GM18870 (cell line): ENCODE results near the gene CCDC177.
A peak's percentile ranks its signal among the peaks of the same experiment; 100 is the strongest.

ENCODE experiments used
- ATAC-seq: cut with Tn5 transposase; IDR thresholded peaks from one replicate; pipeline ENCODE4 v1.9.1; 2021; ENCODE audit warnings: moderate library complexity; ENCODE audit not compliant: unreplicated experiment

The CCDC177 gene

DNA sequence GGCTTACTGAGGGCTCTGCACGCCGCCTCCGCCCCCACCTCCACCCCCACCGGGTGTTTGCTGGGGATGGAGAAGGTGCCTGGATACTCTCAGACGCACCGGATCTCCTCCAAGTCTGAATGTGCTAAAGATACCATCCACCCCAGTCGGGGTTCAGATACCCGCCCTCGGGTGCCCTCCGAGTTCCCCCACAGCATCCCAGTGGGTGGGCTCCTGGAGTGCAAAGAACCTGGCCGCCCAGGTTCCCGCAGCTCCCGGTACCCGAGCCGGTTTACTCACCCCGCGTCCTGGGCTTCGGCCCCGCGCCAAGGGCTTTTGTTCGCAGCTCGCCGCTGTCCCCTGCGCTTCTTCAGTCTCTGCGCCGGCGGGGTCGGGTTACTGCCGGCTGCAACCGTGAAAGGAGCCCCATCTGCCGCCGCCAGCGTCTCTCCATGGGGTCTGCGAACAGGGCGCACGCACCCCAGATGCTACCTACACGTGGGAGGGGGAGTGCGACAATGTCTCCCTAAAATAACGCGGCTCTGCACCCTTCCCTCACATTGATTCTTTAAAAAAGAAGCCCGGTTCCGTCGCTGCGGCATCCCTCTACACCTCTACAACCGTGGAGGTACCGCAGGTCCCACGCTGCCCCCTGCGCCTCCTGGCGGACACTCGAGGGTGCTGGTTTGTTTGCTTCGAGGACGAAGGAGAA lies at the start of gene CCDC177:
TSS of gene CCDC177 (minus strand) at position 609 of the 691 bp plus-strand sequence. CDS start 1,249 bp downstream, outside the sequence.
- no peak for ATAC-seq

DNA sequence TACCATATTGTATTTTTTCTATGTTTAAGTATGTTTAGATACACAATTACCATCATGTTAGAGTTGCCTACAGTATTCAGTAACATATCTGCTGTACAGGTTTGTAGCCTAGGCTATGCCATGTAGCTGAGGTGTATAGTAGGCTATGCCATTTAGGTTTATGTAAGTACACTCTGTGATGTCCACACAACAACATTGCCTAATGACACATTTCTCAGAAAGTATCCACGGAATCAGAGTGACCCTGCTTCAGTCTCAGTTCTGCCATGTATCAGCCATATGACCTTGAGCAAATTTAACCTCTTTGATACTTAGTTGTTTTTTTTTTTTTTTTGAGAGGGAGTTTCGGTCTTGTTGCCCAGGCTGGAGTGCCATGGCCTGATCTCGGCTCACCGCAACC lies 49.5 kb upstream of the CCDC177 start:
- no peak for ATAC-seq

DNA sequence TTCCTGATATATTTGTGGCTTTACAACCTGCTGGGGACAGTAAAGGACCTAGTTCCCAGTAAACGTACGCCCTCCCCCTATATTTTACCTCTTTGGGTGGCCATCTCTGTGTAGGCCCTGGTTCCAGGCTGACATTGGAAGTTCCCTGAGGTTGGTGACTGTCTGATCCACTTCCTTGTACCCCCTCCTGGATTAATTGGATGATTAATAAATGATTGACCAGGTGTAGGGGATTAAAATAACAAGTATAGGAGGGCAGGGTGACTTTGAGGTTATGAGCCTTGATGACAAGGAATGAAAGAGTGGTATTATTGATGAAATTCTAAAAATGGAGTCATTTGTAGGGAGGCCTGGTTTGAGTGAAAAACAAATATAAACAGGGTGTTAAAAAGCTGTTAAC lies 46.3 kb upstream of the CCDC177 start:
- no peak for ATAC-seq

DNA sequence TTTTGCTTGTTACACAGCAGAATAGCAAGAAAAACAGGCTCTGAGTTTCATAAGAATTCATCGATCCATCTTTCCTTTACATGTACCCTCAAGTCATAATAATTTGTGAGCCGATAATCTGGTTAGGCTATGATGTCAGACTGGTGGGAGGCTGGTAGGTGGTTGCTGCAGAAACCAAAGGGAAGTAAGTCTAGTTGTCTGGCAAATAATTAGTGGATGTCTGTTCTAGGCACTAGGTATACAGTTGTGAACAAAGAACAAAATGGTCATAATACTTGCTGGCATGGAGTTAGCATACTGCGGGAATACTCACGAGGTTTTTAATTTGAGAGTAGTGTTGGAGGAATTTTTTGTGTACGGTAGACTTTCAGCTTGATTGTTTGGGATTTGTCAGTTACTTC lies 45.5 kb upstream of the CCDC177 start:
- ATAC-seq, result no peak

DNA sequence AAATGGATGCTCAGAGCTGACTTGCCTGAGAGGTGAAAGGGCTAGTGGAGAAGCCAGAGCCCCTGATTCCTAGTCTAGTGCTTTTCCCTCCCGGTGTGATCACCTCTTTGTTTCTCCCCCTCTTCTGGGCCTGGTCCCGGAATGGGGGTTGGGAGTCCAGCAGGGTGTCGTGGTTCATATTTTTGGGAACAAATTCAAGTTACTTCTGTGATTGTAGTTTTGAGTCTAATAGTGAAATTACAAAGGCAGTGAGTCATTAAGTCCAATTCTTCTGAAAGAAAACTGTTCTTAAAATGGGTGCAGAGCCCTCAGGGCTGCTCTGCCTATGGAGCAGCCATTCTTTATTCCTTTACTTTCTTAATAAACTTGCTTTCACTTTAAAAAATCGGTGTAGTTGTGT lies 44.3 kb upstream of the CCDC177 start:
- ATAC-seq, result no peak

DNA sequence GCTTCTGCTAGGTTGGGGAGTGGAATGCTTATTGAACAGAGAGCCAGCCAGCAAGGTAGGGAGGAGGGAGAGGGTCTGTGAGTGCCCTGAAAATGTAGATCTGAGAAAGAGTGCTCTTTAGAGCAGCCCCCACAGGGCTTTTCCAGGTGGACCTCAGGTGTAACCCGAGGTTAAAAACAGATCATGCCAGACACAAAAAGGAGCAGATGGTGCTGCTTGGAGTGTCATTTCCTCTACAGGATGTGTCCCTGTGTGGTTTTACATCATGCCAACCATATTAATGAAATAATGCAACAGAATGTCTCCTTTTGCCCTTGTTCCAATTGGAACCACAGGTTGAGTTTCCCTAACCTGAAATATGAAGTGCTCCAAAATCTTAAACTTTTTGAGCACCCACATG lies 43.1 kb upstream of the CCDC177 start:
- no peak for ATAC-seq

DNA sequence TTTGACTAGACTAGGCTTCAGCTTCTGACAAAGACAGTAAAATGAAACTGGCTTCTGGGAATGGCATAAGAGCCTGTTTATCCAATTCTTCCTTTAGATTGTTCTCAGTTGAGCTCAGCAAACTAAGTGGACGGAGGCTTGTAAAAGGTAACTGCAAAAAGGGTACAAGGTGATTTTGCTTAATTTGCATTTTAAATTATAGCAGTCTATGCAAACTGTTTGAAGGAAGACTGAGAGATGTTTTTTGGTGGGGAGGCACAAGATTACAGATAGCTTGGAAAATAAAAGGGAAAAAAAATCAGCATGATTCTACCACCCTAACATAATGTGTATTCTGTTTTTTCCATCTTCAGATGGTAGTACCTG lies 41.7 kb upstream of the CCDC177 start:
- ATAC-seq, result no peak

DNA sequence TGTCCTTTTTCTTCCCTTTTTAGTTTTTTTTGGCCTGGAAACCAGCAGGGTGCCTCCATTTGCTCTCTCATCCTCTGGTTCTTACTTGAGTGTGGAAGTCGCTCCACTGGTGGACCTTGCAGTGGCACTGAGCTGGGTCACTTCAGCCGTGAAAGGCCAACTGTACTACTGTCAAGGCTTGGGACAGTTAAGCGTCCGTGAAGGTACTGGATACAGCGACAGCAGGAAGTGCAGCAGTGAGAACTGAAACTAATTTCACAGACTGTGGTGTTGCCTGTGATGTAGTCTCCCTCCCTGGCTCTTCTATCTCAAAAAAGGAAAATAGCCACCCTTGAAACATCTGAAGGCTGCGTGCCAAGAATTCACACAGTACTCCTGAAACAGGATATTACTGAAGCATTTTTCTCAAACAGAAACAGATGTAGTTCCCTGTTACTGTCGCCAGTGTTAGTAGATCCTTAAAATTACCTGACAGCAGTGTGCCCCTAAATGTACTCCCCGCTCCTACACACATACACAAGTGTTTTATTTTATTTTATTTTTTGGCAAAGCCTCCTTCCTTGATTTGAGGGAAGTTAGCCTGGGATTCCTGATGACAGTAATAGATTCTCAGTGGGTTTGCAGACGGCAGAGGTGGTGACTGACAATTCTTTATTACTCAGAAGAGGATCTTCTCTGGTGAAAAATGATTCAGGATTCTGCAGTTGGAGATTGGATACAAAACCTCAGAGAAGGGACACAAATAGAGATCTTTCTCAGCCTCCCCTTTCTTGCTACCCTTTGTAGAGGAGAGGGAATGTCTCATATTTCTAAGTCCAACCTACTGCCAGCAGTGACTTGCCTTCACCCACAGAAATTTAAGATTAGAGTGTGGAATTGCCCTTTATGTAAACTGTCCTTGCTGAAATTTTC lies 41.1 kb upstream of the CCDC177 start:
- peak; percentile 61 for ATAC-seq

DNA sequence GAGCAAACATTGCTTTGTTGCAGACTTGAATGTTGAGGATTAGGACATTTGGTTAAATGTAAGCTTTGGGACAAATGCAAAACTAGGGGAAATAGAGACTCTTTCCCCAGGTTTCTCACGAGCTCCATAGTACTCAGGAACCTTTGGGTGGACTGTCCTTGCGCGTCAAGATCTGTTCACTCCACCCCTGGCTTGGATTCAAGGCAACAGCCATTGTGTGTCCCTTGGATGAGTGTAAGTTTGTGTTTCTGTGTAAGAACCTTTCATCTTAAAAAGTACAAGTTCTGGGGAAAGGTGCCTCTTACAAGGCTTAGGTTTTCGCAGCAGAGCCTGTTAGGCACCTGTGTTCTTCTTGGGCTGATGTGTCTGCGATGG lies 40.4 kb upstream of the CCDC177 start:
- no peak for ATAC-seq

DNA sequence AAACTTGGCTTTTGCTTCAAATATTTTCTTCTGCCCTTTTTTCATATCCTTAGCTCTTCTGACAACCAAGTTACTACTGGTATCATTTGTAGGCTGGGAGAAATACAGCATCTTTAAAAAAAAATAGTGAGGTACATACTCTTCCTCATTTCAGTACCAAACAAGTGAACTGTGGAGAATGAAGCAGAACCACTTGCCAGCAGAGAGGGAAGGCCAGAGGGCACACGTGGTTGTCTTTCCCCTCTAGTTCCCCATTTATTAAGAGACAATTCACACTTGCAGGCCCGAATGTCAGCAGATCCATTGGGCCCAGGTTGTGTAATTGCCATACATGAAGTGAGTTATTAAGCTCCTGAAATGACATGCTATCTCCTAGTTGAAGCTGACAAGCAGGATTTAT lies 39.9 kb upstream of the CCDC177 start:
- no peak for ATAC-seq

DNA sequence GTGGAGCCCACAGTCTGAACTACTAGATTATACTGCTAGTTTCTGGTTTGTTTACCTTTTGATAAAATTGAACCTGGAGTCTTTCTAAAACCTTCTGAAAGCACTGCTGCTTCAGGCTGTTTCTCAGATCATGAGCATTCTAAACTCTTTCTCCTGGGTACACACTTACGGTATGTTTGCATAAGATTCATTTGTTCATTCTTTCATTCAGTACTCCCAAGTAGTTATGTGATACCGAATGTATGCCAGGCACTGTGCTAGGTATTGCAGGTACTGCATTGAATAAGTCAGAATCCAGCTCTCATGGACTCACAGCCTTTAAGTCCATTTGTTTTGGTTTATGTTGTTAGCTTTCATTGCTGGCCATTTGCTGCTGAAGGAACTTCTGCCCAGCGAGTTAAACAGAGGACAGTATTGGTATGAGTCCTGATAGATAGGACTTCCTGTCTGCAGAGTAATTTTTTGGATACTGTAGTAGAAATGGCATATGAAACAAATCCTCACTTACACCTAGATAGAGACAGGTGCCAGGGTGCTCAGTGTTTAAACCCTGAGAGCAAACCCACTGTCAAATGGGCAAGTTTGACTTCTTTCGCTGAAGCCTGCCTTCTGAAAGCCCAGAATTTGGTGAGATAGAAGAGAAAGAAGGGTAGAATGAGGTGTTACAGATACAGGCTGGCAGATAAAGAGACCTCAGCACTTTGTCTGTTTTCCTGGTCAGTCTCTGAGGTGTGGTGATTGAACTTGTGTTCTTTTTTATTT lies 38.8 kb upstream of the CCDC177 start:
- ATAC-seq, result no peak

DNA sequence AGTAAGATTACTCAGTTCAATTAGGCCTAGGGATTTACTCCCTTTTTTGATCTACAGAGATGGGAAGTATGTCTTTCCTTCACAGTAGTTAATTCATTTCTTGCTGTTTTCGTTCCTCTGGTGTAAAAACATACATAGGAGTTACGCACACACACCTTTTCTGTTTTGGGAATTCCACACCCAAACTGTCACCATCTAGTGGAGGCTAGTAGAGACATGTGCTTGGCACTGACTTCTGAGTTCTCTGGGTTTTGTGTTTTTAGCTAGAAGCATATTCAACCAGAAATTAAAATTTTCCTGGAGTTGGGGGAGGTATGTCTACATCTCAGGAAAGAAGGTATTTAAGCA lies 38.1 kb upstream of the CCDC177 start:
- no peak for ATAC-seq

DNA sequence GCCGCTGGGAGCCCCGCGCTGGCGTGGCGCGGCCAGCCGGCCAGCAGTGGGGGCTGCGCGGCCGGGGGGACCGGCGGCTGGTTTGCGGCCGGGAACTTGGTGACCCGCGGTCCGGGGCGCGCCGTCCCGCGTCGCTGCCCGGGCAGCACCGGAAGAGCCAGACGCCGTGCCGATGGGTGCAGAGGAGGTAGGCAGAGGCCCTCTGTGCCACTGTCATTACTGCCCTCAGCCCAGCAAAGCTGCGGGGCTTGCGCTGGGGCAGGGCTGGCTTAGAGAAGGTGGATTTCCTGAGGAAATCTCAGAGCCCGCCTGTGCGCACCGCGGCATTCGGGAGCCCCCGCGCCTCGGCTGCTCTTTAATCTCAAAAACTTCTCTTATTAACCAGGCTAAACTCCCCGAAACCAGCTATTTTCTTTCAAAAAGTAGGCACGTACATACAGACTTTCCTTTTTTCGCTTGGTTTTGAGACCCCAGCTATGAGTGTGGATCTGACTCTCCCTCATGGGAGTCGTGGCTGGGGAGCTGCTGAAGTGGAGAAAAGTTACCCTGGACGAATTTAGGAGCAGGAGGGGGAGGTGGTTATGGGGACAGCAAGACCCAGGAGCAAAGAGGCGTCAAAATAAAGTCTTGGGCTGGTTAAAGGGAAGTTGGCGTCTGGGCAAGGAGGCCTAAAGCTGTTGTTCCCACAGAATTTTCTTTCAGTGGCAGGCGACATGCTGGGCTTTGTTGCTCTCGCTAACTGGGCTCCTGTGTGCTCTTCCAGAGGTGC lies 37.5 kb upstream of the CCDC177 start:
- no peak for ATAC-seq

DNA sequence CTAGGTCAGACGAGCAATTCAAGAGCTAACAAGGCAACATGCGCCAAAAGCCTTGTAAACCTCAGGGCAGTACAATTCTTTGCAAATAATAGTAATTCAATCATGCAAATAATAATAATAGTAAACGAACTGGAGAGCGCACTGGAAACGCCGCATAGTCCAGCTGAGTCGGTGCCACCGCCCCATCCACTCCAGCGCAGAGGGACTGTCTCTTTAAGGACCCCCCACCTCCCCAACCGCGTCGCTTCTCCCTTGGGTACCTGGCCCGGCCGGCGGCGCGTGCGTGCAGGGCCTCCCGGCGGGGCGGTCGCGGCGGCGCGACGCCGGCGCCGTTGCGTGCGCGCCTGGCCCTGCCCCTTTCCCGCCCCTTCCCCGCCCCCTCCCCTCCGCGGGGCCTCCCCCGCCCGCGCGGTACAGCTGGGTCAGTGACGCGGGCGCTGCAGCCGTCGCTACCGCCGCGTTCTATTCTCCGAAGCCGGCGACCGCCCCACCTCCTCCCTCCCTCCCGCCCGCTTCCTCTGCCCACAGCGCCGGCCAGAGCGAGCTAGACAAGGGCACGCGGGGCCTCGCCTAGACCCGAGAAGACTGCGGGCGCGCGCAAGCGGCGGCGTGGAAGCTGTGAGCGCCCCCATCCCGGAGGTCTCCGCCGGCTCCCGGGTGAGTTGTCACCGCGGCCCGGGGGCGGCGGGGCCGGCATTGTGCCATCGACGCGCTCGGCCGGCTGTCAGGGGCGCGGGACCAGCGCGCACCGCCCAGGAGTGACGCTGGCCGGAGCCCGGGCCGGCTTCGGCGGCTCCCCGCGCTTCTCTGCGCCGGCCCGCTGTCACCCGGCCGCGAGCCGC lies 36.7 kb upstream of the CCDC177 start, which contains the start of gene SUSD6:
TSS of gene SUSD6 (plus strand) at position 425 of the 842 bp plus-strand sequence. CDS start 46,997 bp downstream, outside the sequence.
- no peak for ATAC-seq

DNA sequence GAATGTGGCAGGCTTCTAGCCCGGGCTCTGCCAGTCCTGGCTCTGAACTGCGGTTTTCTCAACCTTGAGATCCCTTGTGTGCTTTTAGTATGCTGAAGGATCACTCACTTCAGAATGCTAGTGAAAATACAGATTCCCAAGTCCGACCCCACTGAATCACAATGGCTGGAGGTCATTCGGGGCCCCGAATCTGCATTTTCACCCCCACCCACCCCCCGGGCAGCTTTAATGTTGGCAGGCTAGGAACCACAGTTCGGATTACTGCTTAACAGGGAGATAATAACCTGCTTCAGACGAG lies 36.2 kb upstream of the CCDC177 start:
- ATAC-seq, result no peak

DNA sequence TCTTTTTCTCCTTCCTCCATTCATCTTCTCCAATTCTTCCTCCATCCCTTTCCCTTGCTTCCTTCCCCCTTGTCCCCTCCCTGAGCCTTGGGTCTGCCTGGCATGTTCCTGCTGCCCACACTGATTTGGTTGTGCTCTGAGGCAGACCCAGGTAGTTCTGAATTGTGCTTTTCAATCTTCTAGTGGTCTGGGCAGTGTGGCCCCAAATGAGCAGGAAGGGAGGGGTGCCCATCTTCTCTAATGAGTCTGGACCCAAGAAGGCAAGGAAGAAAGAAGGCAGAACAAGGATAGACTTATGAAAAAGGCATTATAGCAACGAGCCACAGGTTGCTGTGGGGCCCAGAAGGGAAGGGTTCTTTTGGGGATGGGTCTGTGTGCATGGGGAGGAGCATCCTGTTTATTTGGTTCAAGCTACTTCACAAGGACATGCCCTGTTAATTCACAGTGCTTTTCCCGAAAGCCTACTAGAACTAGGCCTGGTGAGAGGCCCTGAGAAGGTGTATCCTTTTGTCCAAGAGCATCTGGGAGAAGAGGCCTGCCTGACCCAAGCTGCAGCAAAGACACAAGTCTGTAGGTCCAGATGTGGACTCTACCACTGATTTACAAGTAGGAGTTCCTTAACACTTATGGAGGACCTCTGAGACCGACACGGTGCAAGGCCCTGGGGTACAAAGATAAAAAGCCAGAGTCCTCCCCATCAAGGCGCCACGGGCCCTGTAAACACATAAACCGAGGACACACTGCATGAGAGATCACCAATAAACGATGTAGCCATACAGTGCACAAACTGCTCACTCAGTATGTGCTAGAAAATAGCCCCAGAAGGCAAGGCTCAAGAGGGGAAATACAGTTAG lies 35.6 kb upstream of the CCDC177 start:
- ATAC-seq, result no peak

DNA sequence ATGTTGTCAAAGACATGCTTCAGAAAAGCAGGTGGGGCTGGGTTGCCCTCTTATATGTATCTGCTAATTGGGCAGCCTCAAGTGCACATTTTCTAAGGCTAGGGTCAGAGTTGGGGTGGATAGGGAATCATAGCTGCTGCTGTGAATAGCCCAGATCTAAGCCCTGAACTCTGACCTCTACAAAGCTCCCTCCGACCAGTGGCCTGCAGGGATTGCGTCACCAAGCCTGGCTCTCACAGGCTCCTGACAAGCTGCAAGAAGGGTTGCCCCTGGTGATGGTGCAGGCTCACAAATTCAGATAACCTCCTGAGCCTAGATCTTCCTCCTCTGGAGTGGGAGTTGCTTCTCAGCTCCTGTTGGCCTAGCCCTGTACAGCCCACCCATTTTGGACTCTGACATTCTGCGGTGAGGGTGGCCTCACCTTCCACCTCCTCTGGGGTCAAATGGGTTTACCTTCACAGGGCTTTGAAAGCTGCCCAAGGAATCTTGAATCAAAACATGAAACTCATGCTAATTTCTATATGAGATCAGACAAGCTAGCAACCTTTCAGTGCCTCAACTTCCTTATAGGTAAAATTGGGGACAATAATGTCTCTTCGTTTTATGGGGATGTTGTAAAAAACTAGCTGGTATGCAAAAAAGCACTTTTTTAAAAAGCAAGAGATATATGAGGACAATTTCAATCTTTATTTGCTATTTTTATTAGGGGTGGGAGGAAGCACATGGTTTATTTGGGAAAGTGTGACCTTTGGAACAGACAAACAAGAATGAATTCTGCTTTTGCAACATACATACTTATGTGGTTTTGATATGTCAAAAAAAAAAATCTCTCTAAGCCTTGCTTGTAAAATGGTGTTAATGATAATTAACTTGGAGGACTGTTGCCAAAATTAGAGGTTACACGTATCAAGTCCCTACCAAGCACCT lies 31.9 kb upstream of the CCDC177 start:
- no peak for ATAC-seq

DNA sequence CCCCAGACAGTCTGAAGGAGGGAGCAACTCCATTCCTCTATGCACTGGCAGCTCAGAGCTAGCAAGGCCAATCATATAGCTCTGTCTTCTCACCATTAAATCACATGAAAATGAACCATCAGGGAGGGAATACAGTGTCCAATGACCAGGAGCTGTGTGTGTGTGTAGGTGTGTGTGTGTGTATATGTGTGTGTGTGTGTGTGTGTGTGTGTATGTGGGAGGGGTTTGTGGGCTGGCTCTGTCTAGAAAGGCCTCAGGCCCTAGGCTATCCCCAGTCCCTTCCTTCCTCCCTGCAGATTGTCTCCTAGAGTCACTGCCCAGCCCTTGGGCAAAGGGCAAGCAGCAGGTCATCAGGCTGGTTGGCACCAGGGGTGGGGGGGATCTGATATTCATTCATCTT lies 31.1 kb upstream of the CCDC177 start:
- no peak for ATAC-seq
